HUES64 (cell line): ENCODE measurements around the gene SCYGR1.

Experiments
- H3K27ac ChIP-seq: 2 replicates; pipeline ENCODE4 v1.7.0; 2013; ENCODE audit warnings: low read depth, low read length, inconsistent platforms
- H3K27me3 ChIP-seq: 2 replicates; pipeline ENCODE4 v1.6.1; 2013; ENCODE audit warnings: mild to moderate bottlenecking, low read length; ENCODE audit not compliant: insufficient read depth
- H3K36me3 ChIP-seq: 2 replicates; pipeline ENCODE4 v1.6.1; 2013; ENCODE audit warnings: mild to moderate bottlenecking, low read length; ENCODE audit not compliant: insufficient read depth
- H3K4me1 ChIP-seq: 2 replicates; pipeline ENCODE4 v1.6.1; 2013; ENCODE audit warnings: mild to moderate bottlenecking, low read length, moderate library complexity; ENCODE audit not compliant: insufficient read depth
- H3K4me3 ChIP-seq: 2 replicates; pipeline ENCODE4 v1.5.1; 2013; ENCODE audit warnings: mild to moderate bottlenecking, low read length, moderate library complexity
- H3K9ac ChIP-seq: 2 replicates; pipeline ENCODE4 v1.6.1; 2013; ENCODE audit warnings: mild to moderate bottlenecking, low read depth, low read length
- H3K9me3 ChIP-seq: 2 replicates; pipeline ENCODE4 v1.6.1; 2013; ENCODE audit warnings: low read depth, low read length; ENCODE audit not compliant: insufficient read depth
- WGBS: fragments of 150-250, 120-280 bp; methylation state at CpG from one replicate; pipeline ENCODE4 v1.1.7; 2013; ENCODE audit warnings: missing lambda C conversion rate; 5-methylcytosine and 5-hydroxymethylcytosine counted together

The SCYGR1 gene

GRCh38 chr2:227398684-227399670 is 11.2 kb upstream of the SCYGR1 start:
- 59% methylated on average over 3 of the region's 4 CpGs for WGBS
- H3K27ac ChIP-seq: no peak overlapping the region
- H3K9ac ChIP-seq: no peak overlapping the region
- no peak overlapping the region for H3K4me3 ChIP-seq
- no peaks in the 10 kb centered on the region for H3K36me3 ChIP-seq
- H3K9me3 ChIP-seq: no peaks in the 10 kb centered on the region
- no peaks in the 10 kb centered on the region for H3K27me3 ChIP-seq
- peaks cover 3% of the 10 kb centered on the region; the same call in 1 of the 2 replicates for H3K4me1 ChIP-seq

GRCh38 chr2:227397562-227397961 is 9.8 kb upstream of the SCYGR1 start:
- no peak overlapping the region for H3K27ac ChIP-seq
- H3K27me3 ChIP-seq: no peaks in the 10 kb centered on the region
- H3K4me3 ChIP-seq: no peak overlapping the region
- no peaks in the 10 kb centered on the region for H3K36me3 ChIP-seq
- no peak overlapping the region for H3K9ac ChIP-seq
- 88% methylated on average over 4 of the region's 4 CpGs for WGBS
- peaks cover 8% of the 10 kb centered on the region; the same call in 1 of the 2 replicates for H3K4me1 ChIP-seq
- H3K9me3 ChIP-seq: no peaks in the 10 kb centered on the region

GRCh38 chr2:227395556-227395955 is 7.8 kb upstream of the SCYGR1 start:
- no peaks in the 10 kb centered on the region for H3K9me3 ChIP-seq
- H3K27ac ChIP-seq: no peak overlapping the region
- H3K4me1 ChIP-seq: peaks cover 8% of the 10 kb centered on the region; the same call in 1 of the 2 replicates
- H3K9ac ChIP-seq: no peak overlapping the region
- H3K27me3 ChIP-seq: no peaks in the 10 kb centered on the region
- H3K4me3 ChIP-seq: no peak overlapping the region
- no peaks in the 10 kb centered on the region for H3K36me3 ChIP-seq
- WGBS: no CpG with 5 or more reads among the region's 1 CpG

GRCh38 chr2:227394401-227394800 is 6.7 kb upstream of the SCYGR1 start:
- Histone ChIP-seq H3K9ac (no peak overlapping the region), H3K36me3 (no peaks in the 10 kb centered on the region), H3K4me1 (peaks cover 8% of the 10 kb centered on the region; the same call in 1 of the 2 replicates), H3K27me3 (no peaks in the 10 kb centered on the region), H3K9me3 (no peaks in the 10 kb centered on the region), H3K27ac (no peak overlapping the region), H3K4me3 (no peak overlapping the region)
- 65% methylated on average over 2 of the region's 2 CpGs for WGBS

- H3K27ac ChIP-seq: no peak overlapping the region
- H3K9me3 ChIP-seq: no peaks in the 10 kb centered on the region
- peaks cover 8% of the 10 kb centered on the region; the same call in 1 of the 2 replicates for H3K4me1 ChIP-seq
- no peak overlapping the region for H3K4me3 ChIP-seq
- H3K27me3 ChIP-seq: no peaks in the 10 kb centered on the region
- H3K36me3 ChIP-seq: no peaks in the 10 kb centered on the region
- WGBS: 86% methylated on average over 17 of the region's 17 CpGs
- no peak overlapping the region for H3K9ac ChIP-seq
These were observed 2.9 kb upstream of the SCYGR1 start for GRCh38 chr2:227390468-227391256.

GRCh38 chr2:227389661-227390060 is 1.9 kb upstream of the SCYGR1 start:
- peaks cover 8% of the 10 kb centered on the region; the same call in 1 of the 2 replicates for H3K4me1 ChIP-seq
- H3K9ac ChIP-seq: no peak overlapping the region
- H3K36me3 ChIP-seq: no peaks in the 10 kb centered on the region
- no peaks in the 10 kb centered on the region for H3K9me3 ChIP-seq
- 96% methylated on average over 7 of the region's 7 CpGs for WGBS
- no peak overlapping the region for H3K4me3 ChIP-seq
- H3K27me3 ChIP-seq: no peaks in the 10 kb centered on the region
- no peak overlapping the region for H3K27ac ChIP-seq

GRCh38 chr2:227389231-227389630 is 1.5 kb upstream of the SCYGR1 start:
- no CpG with 5 or more reads among the region's 3 CpGs for WGBS
- Histone ChIP-seq H3K9ac (no peak overlapping the region), H3K27me3 (no peaks in the 10 kb centered on the region), H3K36me3 (no peaks in the 10 kb centered on the region), H3K4me1 (peaks cover 8% of the 10 kb centered on the region; the same call in 1 of the 2 replicates), H3K9me3 (no peaks in the 10 kb centered on the region), H3K4me3 (no peak overlapping the region), H3K27ac (no peak overlapping the region)

GRCh38 chr2:227388537-227389011 is 825 bp upstream of the SCYGR1 start:
- no peak overlapping the region for H3K4me3 ChIP-seq
- WGBS: 90% methylated on average over 7 of the region's 7 CpGs
- no peaks in the 10 kb centered on the region for H3K36me3 ChIP-seq
- no peak overlapping the region for H3K27ac ChIP-seq
- peaks cover 1% of the 10 kb centered on the region; the same call in 1 of the 2 replicates for H3K4me1 ChIP-seq
- no peaks in the 10 kb centered on the region for H3K9me3 ChIP-seq
- H3K27me3 ChIP-seq: no peaks in the 10 kb centered on the region
- no peak overlapping the region for H3K9ac ChIP-seq

GRCh38 chr2:227386630-227387029 is 1.1 kb downstream of the SCYGR1 start:
- 100% methylated on average over 2 of the region's 6 CpGs for WGBS
- Histone ChIP-seq H3K4me1 (no peaks in the 10 kb centered on the region), H3K36me3 (no peaks in the 10 kb centered on the region), H3K9me3 (no peaks in the 10 kb centered on the region), H3K27me3 (no peaks in the 10 kb centered on the region), H3K9ac (no peak overlapping the region), H3K27ac (no peak overlapping the region), H3K4me3 (no peak overlapping the region)

GRCh38 chr2:227383686-227384085 is 4.1 kb downstream of the SCYGR1 start:
- Histone ChIP-seq H3K9me3 (no peaks in the 10 kb centered on the region), H3K27ac (no peak overlapping the region), H3K27me3 (no peaks in the 10 kb centered on the region), H3K4me1 (no peaks in the 10 kb centered on the region), H3K36me3 (no peaks in the 10 kb centered on the region), H3K4me3 (no peak overlapping the region), H3K9ac (no peak overlapping the region)
- 90% methylated on average over 3 of the region's 3 CpGs for WGBS
